Suprapubic skin (tissue), 4 donors: ENCODE data around the gene BTBD2. TPM values are rescaled to one million over a fixed set of nuclear protein-coding genes. Genes with fewer than 3 reads are reported as not detected.

ENCODE experiments used
- DNase-seq, 2 donors: peaks; one replicate each; pipeline ENCODE4 v3.0.0-alpha.2; 2019; ENCODE audit warnings: low spot score in 2 of 2
- H3K27ac ChIP-seq: fragments of 200-600 bp; sonication (generic); one replicate; pipeline ENCODE4 v1.5.1; 2019
- H3K27me3 ChIP-seq: fragments of 200-600 bp; sonication (generic); one replicate; pipeline ENCODE4 v1.5.1; 2019
- H3K36me3 ChIP-seq: fragments of 200-600 bp; sonication (generic); one replicate; pipeline ENCODE4 v1.5.1; 2019
- H3K4me1 ChIP-seq: fragments of 200-600 bp; sonication (generic); one replicate; pipeline ENCODE4 v1.5.1; 2019
- H3K4me3 ChIP-seq: fragments of 200-600 bp; sonication (generic); one replicate; pipeline ENCODE4 v1.5.1; 2019; ENCODE audit warnings: mild to moderate bottlenecking
- H3K9me3 ChIP-seq: fragments of 200-600 bp; sonication (generic); one replicate; pipeline ENCODE4 v1.5.1; 2019
- EP300 ChIP-seq: sonication (generic); formaldehyde crosslinking; IDR thresholded peaks from one replicate; pipeline ENCODE4 v1.6.1; 2017; ENCODE audit warnings: antibody characterized with exemption
- POLR2A ChIP-seq, 2 donors: fragments of 450-650 bp; IDR thresholded peaks; one replicate each; pipeline ENCODE4 v1.6.1; 2017; ENCODE audit warnings: antibody characterized with exemption in 2 of 2, mild to moderate bottlenecking in 2 of 2, moderate library complexity in 2 of 2
- POLR2AphosphoS5 ChIP-seq, 3 donors: sonication (generic); formaldehyde crosslinking; IDR thresholded peaks; one replicate each; pipeline ENCODE4 v1.6.1; 2017; ENCODE audit warnings: antibody characterized with exemption in 3 of 3
- WGBS: methylation state at CpG from one replicate; pipeline ENCODE4 v1.1.5; 2018; 5-methylcytosine and 5-hydroxymethylcytosine counted together
- total RNA-seq, 4 donors: library from RNA; depleted of rRNA; stranded (reverse); fragments of >200 nt; gene quantifications; one replicate each; pipeline ENCODE4 v1.1.0, GENCODE V29; 2016
- TF ChIP-seq, protein P1 (sequence below), 2 donors: fragments of 200-600 bp in 1 of 2; fragments of 450-650 bp in 1 of 2; sonication (generic) in 1 of 2; IDR thresholded peaks; one replicate each; pipeline ENCODE4 v1.5.1; 2016 to 2019; ENCODE audit warnings: antibody characterized with exemption in 2 of 2, mild to moderate bottlenecking in 1 of 2, moderate library complexity in 1 of 2

Gene BTBD2
- total RNA-seq, 4 donors from 2014 or later: 83.0 to 101 (median 90.3) TPM

GRCh38 chr19:1980091-1980808 lies 35.3 kb downstream of the BTBD2 start:
- Histone ChIP-seq H3K27me3 (no peaks in the 10 kb centered on the region), H3K27ac (no peak overlapping the region), H3K9me3 (no peaks in the 10 kb centered on the region), H3K4me3 (no peak overlapping the region), H3K4me1 (no peaks in the 10 kb centered on the region), H3K36me3 (peaks cover 75% of the 10 kb centered on the region)
- TF ChIP-seq POLR2AphosphoS5 (IDR thresholded peaks at IDR 0.05) (no peak), POLR2A (IDR thresholded peaks at IDR 0.05) (no peak), EP300 (no peak)
- TF ChIP-seq, protein P1, sequence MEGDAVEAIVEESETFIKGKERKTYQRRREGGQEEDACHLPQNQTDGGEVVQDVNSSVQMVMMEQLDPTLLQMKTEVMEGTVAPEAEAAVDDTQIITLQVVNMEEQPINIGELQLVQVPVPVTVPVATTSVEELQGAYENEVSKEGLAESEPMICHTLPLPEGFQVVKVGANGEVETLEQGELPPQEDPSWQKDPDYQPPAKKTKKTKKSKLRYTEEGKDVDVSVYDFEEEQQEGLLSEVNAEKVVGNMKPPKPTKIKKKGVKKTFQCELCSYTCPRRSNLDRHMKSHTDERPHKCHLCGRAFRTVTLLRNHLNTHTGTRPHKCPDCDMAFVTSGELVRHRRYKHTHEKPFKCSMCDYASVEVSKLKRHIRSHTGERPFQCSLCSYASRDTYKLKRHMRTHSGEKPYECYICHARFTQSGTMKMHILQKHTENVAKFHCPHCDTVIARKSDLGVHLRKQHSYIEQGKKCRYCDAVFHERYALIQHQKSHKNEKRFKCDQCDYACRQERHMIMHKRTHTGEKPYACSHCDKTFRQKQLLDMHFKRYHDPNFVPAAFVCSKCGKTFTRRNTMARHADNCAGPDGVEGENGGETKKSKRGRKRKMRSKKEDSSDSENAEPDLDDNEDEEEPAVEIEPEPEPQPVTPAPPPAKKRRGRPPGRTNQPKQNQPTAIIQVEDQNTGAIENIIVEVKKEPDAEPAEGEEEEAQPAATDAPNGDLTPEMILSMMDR (IDR thresholded peaks at IDR 0.05): no peak
- 88% methylated on average over 32 of the region's 35 CpGs for WGBS
- DNase-seq: no peak

GRCh38 chr19:1979642-1980041 lies 35.9 kb downstream of the BTBD2 start:
- no peak for DNase-seq
- no peaks in the 10 kb centered on the region for H3K9me3 ChIP-seq
- peaks cover 72% of the 10 kb centered on the region for H3K36me3 ChIP-seq
- no peak overlapping the region for H3K27ac ChIP-seq
- no peaks in the 10 kb centered on the region for H3K4me1 ChIP-seq
- H3K27me3 ChIP-seq: no peaks in the 10 kb centered on the region
- 89% methylated on average over 8 of the region's 28 CpGs for WGBS
- H3K4me3 ChIP-seq: no peak overlapping the region
- TF ChIP-seq POLR2A (IDR thresholded peaks at IDR 0.05): no peak
- TF ChIP-seq POLR2AphosphoS5 (IDR thresholded peaks at IDR 0.05): no peak
- TF ChIP-seq, protein P1 (IDR thresholded peaks at IDR 0.05): no peak
- TF ChIP-seq EP300: no peak

- DNase-seq: no peak
- H3K9me3 ChIP-seq: no peaks in the 10 kb centered on the region
Observed at GRCh38 chr19:1979017-1979416, 36.5 kb downstream of the BTBD2 start.

DNA sequence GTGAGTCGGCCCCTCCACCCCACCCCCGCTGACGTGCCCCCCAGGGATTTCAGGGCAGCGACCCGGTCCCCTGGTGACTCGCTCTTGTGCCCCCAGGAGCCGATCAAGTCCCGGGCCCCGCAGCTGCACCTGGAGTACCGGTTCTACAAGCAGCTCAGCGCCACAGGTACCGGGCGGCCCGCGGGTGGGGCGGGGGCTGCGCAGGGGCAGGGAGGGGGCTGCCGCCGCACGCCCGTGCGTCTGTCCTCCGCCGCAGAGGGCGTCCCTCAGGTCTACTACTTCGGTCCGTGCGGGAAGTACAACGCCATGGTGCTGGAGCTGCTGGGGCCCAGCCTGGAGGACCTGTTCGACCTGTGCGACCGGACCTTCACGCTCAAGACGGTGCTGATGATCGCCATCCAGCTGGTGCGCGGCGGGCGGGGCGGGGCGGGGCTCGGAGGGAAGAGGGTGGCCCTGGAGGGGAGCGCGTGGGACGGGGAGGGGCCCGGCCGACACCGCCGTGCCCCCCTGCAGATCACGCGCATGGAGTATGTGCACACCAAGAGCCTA lies 37.1 kb downstream of the BTBD2 start:
- 90% methylated on average over 27 of the region's 51 CpGs for WGBS
- H3K9me3 ChIP-seq: no peaks in the 10 kb centered on the region
- no peaks in the 10 kb centered on the region for H3K4me1 ChIP-seq
- no peak for DNase-seq
- TF ChIP-seq, protein P1 (IDR thresholded peaks at IDR 0.05): no peak
- TF ChIP-seq EP300 (no peak), POLR2AphosphoS5 (IDR thresholded peaks at IDR 0.05) (no peak), POLR2A (IDR thresholded peaks at IDR 0.05) (no peak)
- H3K27me3 ChIP-seq: no peaks in the 10 kb centered on the region
- peaks cover 65% of the 10 kb centered on the region for H3K36me3 ChIP-seq
- H3K27ac ChIP-seq: no peak overlapping the region
- H3K4me3 ChIP-seq: no peak overlapping the region

More at GRCh38 chr19:1979017-1979416, 36.5 kb downstream of the BTBD2 start:
- WGBS: 98% methylated on average over 8 of the region's 43 CpGs
- TF ChIP-seq, protein P1 (IDR thresholded peaks at IDR 0.05): no peak
- TF ChIP-seq EP300 (no peak), POLR2A (IDR thresholded peaks at IDR 0.05) (no peak), POLR2AphosphoS5 (IDR thresholded peaks at IDR 0.05) (no peak)
- Histone ChIP-seq H3K4me1 (no peaks in the 10 kb centered on the region), H3K27ac (no peak overlapping the region), H3K27me3 (no peaks in the 10 kb centered on the region), H3K4me3 (no peak overlapping the region), H3K36me3 (peaks cover 66% of the 10 kb centered on the region)

DNA sequence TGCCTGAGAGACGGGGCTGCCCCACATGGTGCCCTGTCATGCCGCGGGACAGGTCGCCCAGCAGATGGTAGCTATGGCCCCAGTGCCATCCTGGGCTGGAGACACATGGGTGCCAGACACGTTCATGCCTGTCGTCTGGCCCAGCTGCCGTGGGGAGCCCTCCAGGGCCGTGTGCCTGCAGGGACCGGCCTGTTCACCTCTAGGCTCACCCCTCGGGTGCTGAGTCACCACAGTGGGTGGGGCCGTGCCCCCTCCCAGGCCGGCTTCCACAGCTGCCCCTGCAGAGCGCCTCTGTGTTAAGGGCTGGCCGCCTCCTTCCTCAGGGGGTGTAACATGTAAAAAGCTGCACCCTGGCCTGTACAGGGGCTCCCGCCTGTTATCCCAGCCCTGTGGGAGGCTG lies 38.4 kb downstream of the BTBD2 start:
- 92% methylated on average over 4 of the region's 15 CpGs for whole genome bisulfite sequencing
- H3K27ac ChIP-seq: no peak overlapping the region
- peaks cover 58% of the 10 kb centered on the region for H3K36me3 ChIP-seq
- H3K4me1 ChIP-seq: no peaks in the 10 kb centered on the region
- DNase-seq: no peak
- no peaks in the 10 kb centered on the region for H3K9me3 ChIP-seq
- TF ChIP-seq POLR2AphosphoS5 (IDR thresholded peaks at IDR 0.05) (no peak), EP300 (no peak), POLR2A (IDR thresholded peaks at IDR 0.05) (no peak)
- TF ChIP-seq, protein P1 (IDR thresholded peaks at IDR 0.05): no peak
- H3K4me3 ChIP-seq: no peak overlapping the region
- H3K27me3 ChIP-seq: no peaks in the 10 kb centered on the region
